Bronchial epithelial cell (primary cell): Measurements from ENCODE around the gene SEMA5B. TPM values are rescaled to one million over a fixed set of nuclear protein-coding genes. Genes with fewer than 3 reads are reported as not detected.

Source experiments
- DNase-seq: peaks from one replicate; pipeline ENCODE4 v3.0.0-alpha.2; 2010; ENCODE audit warnings: low read depth
- FAIRE-seq: peaks from 2 replicates; lab custom pipeline; 2011; peaks lifted over from hg19 to GRCh38; lab: Jason Lieb, UNC
- H3K27me3 ChIP-seq: 2 replicates; pipeline ENCODE4 v1.5.1; 2011; ENCODE audit warnings: low read length; ENCODE audit not compliant: control insufficient read depth, insufficient read depth
- H3K36me3 ChIP-seq: 2 replicates; pipeline ENCODE4 v1.5.1; 2011; ENCODE audit warnings: low read length; ENCODE audit not compliant: control insufficient read depth, insufficient read depth
- H3K4me3 ChIP-seq: 2 replicates; pipeline ENCODE4 v1.5.1; 2011; ENCODE audit warnings: mild to moderate bottlenecking, low read depth, low read length, control low read depth
- CTCF ChIP-seq: IDR thresholded peaks from 2 replicates; pipeline ENCODE4 v1.5.1; 2011; ENCODE audit warnings: mild to moderate bottlenecking, moderate library complexity, low read length, control low read depth, inconsistent platforms; ENCODE audit not compliant: insufficient read depth, severe bottlenecking
- total RNA-seq: library from RNA; depleted of rRNA; stranded (reverse); fragments of >200 nt; gene quantifications from 2 replicates; pipeline ENCODE4 v1.2.1, GENCODE V29; 2014

The SEMA5B gene
- total RNA-seq, 1 donor from 2014 or later, result under 0.01 TPM

DNA sequence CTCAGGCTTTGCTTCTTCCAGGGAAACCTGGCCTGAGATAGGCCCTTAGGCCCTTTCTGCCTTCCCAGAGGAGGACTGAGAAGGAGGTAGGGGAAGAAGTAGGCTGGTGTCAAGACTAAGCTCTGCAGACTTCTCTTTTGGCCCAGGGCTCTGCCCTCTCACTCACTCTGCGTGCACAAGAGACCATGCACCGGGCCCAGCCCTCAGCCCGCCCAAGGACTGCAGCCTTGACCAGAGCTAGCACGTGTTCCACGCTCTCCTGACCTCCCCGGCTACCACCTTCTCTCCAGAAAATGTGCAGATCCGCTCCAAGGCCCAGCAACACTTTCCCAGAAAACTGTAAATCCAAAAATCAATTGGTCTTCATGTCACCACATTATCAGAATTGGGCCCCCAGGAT lies 59.8 kb downstream of the SEMA5B start:
- no peak for TF ChIP-seq CTCF
- Histone ChIP-seq H3K36me3 (no peaks in the 10 kb centered on the region), H3K4me3 (no peak overlapping the region), H3K27me3 (peaks cover 2% of the 10 kb centered on the region)
- DNase-seq, result no peak
- no peak for FAIRE-seq

DNA sequence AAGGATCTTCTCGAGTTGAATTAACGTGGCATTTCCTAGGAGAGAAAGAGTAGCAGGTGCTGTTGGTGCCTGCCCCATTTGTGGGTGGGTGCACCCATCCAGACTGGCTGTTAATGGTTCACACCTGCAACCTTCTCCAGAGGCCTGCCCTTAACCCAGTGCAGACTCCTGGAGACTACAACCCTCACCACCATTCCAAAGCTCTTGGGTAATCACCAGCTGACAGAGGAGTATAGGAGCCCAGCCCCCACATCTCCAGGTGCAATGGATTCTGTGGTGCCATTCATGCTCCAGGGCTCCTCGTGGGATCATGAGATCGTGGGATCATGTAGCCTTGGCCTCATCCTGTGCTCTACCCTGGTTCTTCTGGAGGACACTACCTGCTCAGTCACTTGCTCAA lies 60.2 kb downstream of the SEMA5B start:
- FAIRE-seq (no peak), DNase-seq (no peak)
- Histone ChIP-seq H3K36me3 (no peaks in the 10 kb centered on the region), H3K4me3 (no peak overlapping the region), H3K27me3 (peaks cover 2% of the 10 kb centered on the region)
- TF ChIP-seq CTCF, result no peak

- DNase-seq, result no peak
- Histone ChIP-seq H3K4me3 (no peak overlapping the region), H3K36me3 (no peaks in the 10 kb centered on the region), H3K27me3 (peaks cover 5% of the 10 kb centered on the region)
- no peak for TF ChIP-seq CTCF
- no peak for FAIRE-seq
These were observed 61.5 kb downstream of the SEMA5B start for GRCh38 chr3:122966045-122966444.

- Histone ChIP-seq H3K36me3 (no peaks in the 10 kb centered on the region), H3K4me3 (no peak overlapping the region), H3K27me3 (peaks cover 5% of the 10 kb centered on the region)
- FAIRE-seq (no peak), DNase-seq (no peak)
- TF ChIP-seq CTCF, result no peak
These were observed 62.8 kb downstream of the SEMA5B start for GRCh38 chr3:122964811-122965210.

GRCh38 chr3:122962149-122962548 lies 65.4 kb downstream of the SEMA5B start:
- Histone ChIP-seq H3K36me3 (no peaks in the 10 kb centered on the region), H3K27me3 (peaks cover 7% of the 10 kb centered on the region), H3K4me3 (no peak overlapping the region)
- FAIRE-seq (no peak), DNase-seq (no peak)
- no peak for TF ChIP-seq CTCF

GRCh38 chr3:122961146-122961545 lies 66.4 kb downstream of the SEMA5B start:
- no peak for DNase-seq

More at GRCh38 chr3:122961146-122961545, 66.4 kb downstream of the SEMA5B start:
- Histone ChIP-seq H3K27me3 (peaks cover 9% of the 10 kb centered on the region), H3K4me3 (no peak overlapping the region), H3K36me3 (no peaks in the 10 kb centered on the region)
- TF ChIP-seq CTCF, result no peak
- no peak for FAIRE-seq
